ENCODE results near the gene IL1RN. TPM values are rescaled to one million over a fixed set of nuclear protein-coding genes. Genes with fewer than 3 reads are reported as not detected.

Gene IL1RN
- total and polyA plus RNA-seq, 10 of the 15 experiments (the other 5 are each of a cell fraction or from before 2014, with no cell fraction given): 0.04 TPM; not detected in 7

- BruUV-seq (replicated peaks): no TSS peak
- ChIA-PET RAD21 (ENCODE audit: unreplicated experiment) (interaction anchor here (0.9 to 6.5 kb wide), 4 partner anchors 41 to 65 kb away, joined by 3 to 75 read pairs (median 6); partner anchors contain the start of gene PSD4), SMC1A (ENCODE audit: uncharacterized antibody, unreplicated experiment) (interaction anchor here (4.0 kb wide), 1 partner anchor 21 kb away, joined by 14 read pairs; no protein-coding TSS in a partner anchor), POLR2A (interaction anchor here (0.8 kb wide), 1 partner anchor 8 kb away, joined by 3 read pairs; no protein-coding TSS in a partner anchor), CTCF (interaction anchor here (1.0 to 11.0 kb wide), 6 partner anchors 8 to 70 kb away, joined by 3 to 182 read pairs (median 51); no protein-coding TSS in a partner anchor)
- in situ Hi-C loops (cut with MboI): no loop called here
- no peak for DNase-seq (ENCODE audit: low read depth, low spot score)
- Histone ChIP-seq H3K4me2 (ENCODE audit: control insufficient read depth, insufficient read depth) (no peak overlapping the region), H2AFZ (ENCODE audit: control insufficient read depth, low read depth, low read length) (no peak overlapping the region), H3K9ac (ENCODE audit: control insufficient read depth, insufficient read depth, low read length) (no peak overlapping the region), H3K4me3 (no peak overlapping the region), H3K27ac (ENCODE audit: control insufficient read depth, insufficient read depth) (no peak overlapping the region), H3K79me2 (ENCODE audit: control insufficient read depth, insufficient read depth, low read length) (no peaks in the 10 kb centered on the region), H3K4me1 (ENCODE audit: control insufficient read depth, insufficient read depth, low read length) (peaks cover 4% of the 10 kb centered on the region; the same call in 1 of the 2 replicates), H4K20me1 (ENCODE audit: control insufficient read depth, insufficient read depth) (no peaks in the 10 kb centered on the region), H3K27me3 (replicated peaks in 1 of 2; ENCODE audit: control insufficient read depth in 2 of 2, insufficient read depth in 2 of 2, low read length in 1 of 2) (no peaks in the 10 kb centered on the region; a peak in 1 of 4 replicates), H3K36me3 (ENCODE audit: control insufficient read depth in 2 of 2, insufficient read depth in 2 of 2, low read length in 1 of 2) (no peaks in the 10 kb centered on the region), H3K9me3 (replicated peaks; ENCODE audit: control insufficient read depth, insufficient read depth, low read length) (no peaks in the 10 kb centered on the region)
- 40% methylated on average over 7 of the region's 7 CpGs for WGBS (ENCODE audit: insufficient coverage, insufficient replicate concordance, low lambda C conversion rate, missing lambda C conversion rate)
- no peak for FAIRE-seq
- ATAC-seq: no peak
- intact Hi-C loops (cut with micrococcal nuclease; ENCODE audit: unreplicated experiment): no loop called here
- no peak for TF ChIP-seq CREM (IDR thresholded peaks at IDR 0.05; ENCODE audit: low read depth)
- no peak for TF ChIP-seq PAX5 (IDR thresholded peaks at IDR 0.05; ENCODE audit: borderline replicate concordance, low read depth, low read length)
- TF ChIP-seq, protein P1, sequence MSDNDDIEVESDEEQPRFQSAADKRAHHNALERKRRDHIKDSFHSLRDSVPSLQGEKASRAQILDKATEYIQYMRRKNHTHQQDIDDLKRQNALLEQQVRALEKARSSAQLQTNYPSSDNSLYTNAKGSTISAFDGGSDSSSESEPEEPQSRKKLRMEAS (IDR thresholded peaks at IDR 0.05; ENCODE audit: low read depth, low read length): no peak
- no peak for TF ChIP-seq SMARCA5 (IDR thresholded peaks at IDR 0.05)
- TF ChIP-seq CTCF (IDR thresholded peaks at IDR 0.05 in 2 of 3, conservative IDR thresholded peaks at IDR 0.05 in 1 of 3; ENCODE audit: control insufficient read depth in 2 of 3, extremely low read depth in 1 of 3, insufficient read depth in 1 of 3, low read depth in 3 of 3, low read length in 3 of 3): no peak
- TF ChIP-seq SUPT20H (IDR thresholded peaks at IDR 0.05; ENCODE audit: borderline replicate concordance, control insufficient read depth, low read depth, low read length): no peak
- TF ChIP-seq MYC (IDR thresholded peaks at IDR 0.05; ENCODE audit: insufficient read depth, insufficient read length, insufficient replicate concordance, low read length, severe bottlenecking): no peak
Observed at GRCh38 chr2:113133704-113134598, 6.6 kb downstream of the IL1RN start.

All from GM12878 (cell line).